ENCODE results near the gene KCNJ6. TPM values are rescaled to one million over a fixed set of nuclear protein-coding genes. Genes with fewer than 3 reads are reported as not detected.

Gene KCNJ6
- polyA plus RNA-seq, 1 of the 3 experiments (the other 2 are of a cell fraction) = not detected

- no peak for TF ChIP-seq CTCF (IDR thresholded peaks at IDR 0.05)
- no peak for TF ChIP-seq TCF12 (IDR thresholded peaks at IDR 0.05)
- TF ChIP-seq YY1 (IDR thresholded peaks at IDR 0.05; ENCODE audit: low read depth) = no peak
- no peak for TF ChIP-seq TAF1 (IDR thresholded peaks at IDR 0.05; ENCODE audit: borderline replicate concordance, low read depth, low read length)
- TF ChIP-seq FOXJ3 (CRISPR knock-in tag; IDR thresholded peaks at IDR 0.05) = no peak
- no peak for TF ChIP-seq SMC3 (IDR thresholded peaks at IDR 0.05; ENCODE audit: low read depth, low read length)
- TF ChIP-seq USF2 (IDR thresholded peaks at IDR 0.05; ENCODE audit: borderline replicate concordance, low read depth, low read length) = no peak
Measured at GRCh38 chr21:37793660-37794059, 122.6 kb downstream of the KCNJ6 start (continued).

GRCh38 chr21:37792046-37792445, 124.2 kb downstream of the KCNJ6 start:
- Histone ChIP-seq H3K36me3 (replicated peaks in 1 of 2; ENCODE audit: control insufficient read depth in 1 of 2, insufficient read depth in 2 of 2, low read length in 1 of 2) (no peaks in the 10 kb centered on the region), H3K79me2 (ENCODE audit: insufficient read depth) (no peaks in the 10 kb centered on the region), H3K4me3 (ENCODE audit: low read depth in 2 of 2, low read length in 1 of 2) (no peak overlapping the region), H3K9me2 (no peaks in the 10 kb centered on the region), H3K4me1 (ENCODE audit: control insufficient read depth in 1 of 2, insufficient read depth in 2 of 2, low read depth in 1 of 2, low read length in 1 of 2) (no peaks in the 10 kb centered on the region), H3K9ac (no peak overlapping the region), H3K27ac (ENCODE audit: low read depth in 2 of 2, low read length in 1 of 2) (no peak overlapping the region), H3F3A (replicated peaks; ENCODE audit: insufficient read depth) (no peaks in the 10 kb centered on the region), H3K27me3 (ENCODE audit: insufficient read depth) (no peaks in the 10 kb centered on the region), H4K20me1 (ENCODE audit: insufficient read depth) (no peaks in the 10 kb centered on the region), H3K4me2 (no peak overlapping the region), H3K9me3 (no peaks in the 10 kb centered on the region), H2AFZ (ENCODE audit: low read depth) (no peak overlapping the region)
- ChIA-PET POLR2A (no interaction called here), CTCF (no interaction called here)
- TF ChIP-seq RCOR1 (IDR thresholded peaks at IDR 0.05; ENCODE audit: low read length) (no peak), JUND (IDR thresholded peaks at IDR 0.05) (no peak), GABPA (IDR thresholded peaks at IDR 0.05; ENCODE audit: low read depth) (no peak), ELF1 (IDR thresholded peaks at IDR 0.05) (no peak), FOXM1 (IDR thresholded peaks at IDR 0.05; ENCODE audit: low read depth) (no peak), FOXJ3 (CRISPR knock-in tag; IDR thresholded peaks at IDR 0.05) (no peak), NFIC (IDR thresholded peaks at IDR 0.05; ENCODE audit: borderline replicate concordance) (no peak), TAF1 (IDR thresholded peaks at IDR 0.05; ENCODE audit: borderline replicate concordance, low read depth, low read length) (no peak), RFX5 (IDR thresholded peaks at IDR 0.05; ENCODE audit: low read length) (no peak), CHD2 (IDR thresholded peaks at IDR 0.05; ENCODE audit: low read length, partially characterized antibody) (no peak), REST (IDR thresholded peaks at IDR 0.05; ENCODE audit: low read depth, low read length) (no peak), CTCF (IDR thresholded peaks at IDR 0.05) (no peak), TCF12 (IDR thresholded peaks at IDR 0.05) (no peak)
- no peak for DNase-seq
- 24% methylated on average over 3 of the region's 3 CpGs for WGBS (ENCODE audit: low lambda C conversion rate)
